Cardiac fibroblast (primary cell): Measurements from ENCODE around the gene SGSH.

Experiments used
- DNase-seq, 2 donors: peaks; one replicate each; pipeline versions ENCODE4 v3.0.0 to v3.0.0-alpha.2; 2010; ENCODE audit warnings: low read depth in 2 of 2
- H3K4me3 ChIP-seq, 2 donors: replicated peaks in 1 of 2; 1 replicate in 1 of 2; 2 replicates in 1 of 2; pipeline ENCODE4 v1.5.1; 2011; ENCODE audit warnings: low read depth in 2 of 2, low read length in 2 of 2, mild to moderate bottlenecking in 2 of 2, moderate library complexity in 1 of 2
- CTCF ChIP-seq: IDR thresholded peaks from one replicate; pipeline ENCODE4 v1.5.1; 2011; ENCODE audit warnings: low read depth, mild to moderate bottlenecking, low read length, inconsistent platforms

SGSH gene

GRCh38 chr17:80229011-80229410 lies 8.9 kb upstream of the SGSH start:
- DNase-seq = no peak
- no peak for TF ChIP-seq CTCF
- H3K4me3 ChIP-seq = no peak overlapping the region

GRCh38 chr17:80228477-80228876 lies 8.3 kb upstream of the SGSH start:
- no peak for TF ChIP-seq CTCF
- no peak for DNase-seq
- H3K4me3 ChIP-seq = no peak overlapping the region

- no peak overlapping the region for H3K4me3 ChIP-seq
- no peak for DNase-seq
- no peak for TF ChIP-seq CTCF
Observed at GRCh38 chr17:80227666-80228065, 7.5 kb upstream of the SGSH start.

- TF ChIP-seq CTCF = no peak
- H3K4me3 ChIP-seq = no peak overlapping the region
- no peak for DNase-seq
Observed at GRCh38 chr17:80227156-80227555, 7.0 kb upstream of the SGSH start.

GRCh38 chr17:80225230-80225629 lies 5.1 kb upstream of the SGSH start:
- no peak for DNase-seq
- H3K4me3 ChIP-seq = no peak overlapping the region
- TF ChIP-seq CTCF = no peak

GRCh38 chr17:80224683-80225082 lies 4.5 kb upstream of the SGSH start:
- H3K4me3 ChIP-seq = no peak overlapping the region
- TF ChIP-seq CTCF = no peak
- DNase-seq = no peak

GRCh38 chr17:80223838-80224497 lies 3.8 kb upstream of the SGSH start:
- no peak for TF ChIP-seq CTCF
- no peak overlapping the region for H3K4me3 ChIP-seq
- no peak for DNase-seq
